ENCODE data around the gene ZNF358.
"Not testable (repeated sequence)": the region's sequence is repeated elsewhere in the genome, so short reads cannot be mapped to it uniquely, and the experiment has no call there.

Gene ZNF358

GRCh38 chr19:7533925-7534480, 18.1 kb downstream of the ZNF358 start:
- DNase-seq (ENCODE audit: extremely low read depth, insufficient read length), result peak; percentile 83
- no peaks in the 10 kb centered on the region for H3K36me3 ChIP-seq (ENCODE audit: control insufficient read depth, insufficient read depth, low read length)
- H3K4me3 ChIP-seq (replicated peaks; ENCODE audit: low read depth, low read length), result peak overlapping the region; percentile 96
- no peak for TF ChIP-seq CTCF (IDR thresholded peaks at IDR 0.05; ENCODE audit: insufficient read depth, low read length, poor library complexity, severe bottlenecking)
- no peaks in the 10 kb centered on the region for H3K27me3 ChIP-seq (replicated peaks; ENCODE audit: control insufficient read depth, insufficient read depth, low read length)

GRCh38 chr19:7534531-7535046, 18.7 kb downstream of the ZNF358 start:
- no peaks in the 10 kb centered on the region for H3K36me3 ChIP-seq (ENCODE audit: control insufficient read depth, insufficient read depth, low read length)
- H3K4me3 ChIP-seq (replicated peaks; ENCODE audit: low read depth, low read length), result peak overlapping the region; percentile 96
- TF ChIP-seq CTCF (IDR thresholded peaks at IDR 0.05; ENCODE audit: insufficient read depth, low read length, poor library complexity, severe bottlenecking), result peak; percentile 24
- DNase-seq (ENCODE audit: extremely low read depth, insufficient read length), result no peak
- no peaks in the 10 kb centered on the region for H3K27me3 ChIP-seq (replicated peaks; ENCODE audit: control insufficient read depth, insufficient read depth, low read length)

GRCh38 chr19:7535047-7535997, 19.4 kb downstream of the ZNF358 start, which contains the start of gene PNPLA6:
TSS of gene PNPLA6 (plus strand) at chr19:7535717. CDS start at chr19:7535789, 72 bp downstream.
- Histone ChIP-seq H3K4me3 (replicated peaks; ENCODE audit: low read depth, low read length) (peak within 1 kb of the TSS; percentile 96), H3K27me3 (replicated peaks; ENCODE audit: control insufficient read depth, insufficient read depth, low read length) (no peaks in the 10 kb centered on the region), H3K36me3 (ENCODE audit: control insufficient read depth, insufficient read depth, low read length) (peaks cover under 1% of the 10 kb centered on the region)
- peak; percentile 94 for DNase-seq (ENCODE audit: extremely low read depth, insufficient read length)
- no peak for TF ChIP-seq CTCF (IDR thresholded peaks at IDR 0.05; ENCODE audit: insufficient read depth, low read length, poor library complexity, severe bottlenecking)

- peaks cover 7% of the 10 kb centered on the region for H3K36me3 ChIP-seq (ENCODE audit: control insufficient read depth, insufficient read depth, low read length)
- peak overlapping the region; percentile 96 for H3K4me3 ChIP-seq (replicated peaks; ENCODE audit: low read depth, low read length)
- TF ChIP-seq CTCF (IDR thresholded peaks at IDR 0.05; ENCODE audit: insufficient read depth, low read length, poor library complexity, severe bottlenecking), result no peak
- no peaks in the 10 kb centered on the region for H3K27me3 ChIP-seq (replicated peaks; ENCODE audit: control insufficient read depth, insufficient read depth, low read length)
- no peak for DNase-seq (ENCODE audit: extremely low read depth, insufficient read length)
These were observed 20.2 kb downstream of the ZNF358 start for GRCh38 chr19:7535998-7536695.

GRCh38 chr19:7538990-7539389, 23.1 kb downstream of the ZNF358 start:
- H3K4me3 ChIP-seq (replicated peaks; ENCODE audit: low read depth, low read length); H3K27me3 ChIP-seq (replicated peaks; ENCODE audit: control insufficient read depth, insufficient read depth, low read length); DNase-seq (ENCODE audit: extremely low read depth, insufficient read length): not testable (repeated sequence)
- peaks cover 16% of the 10 kb centered on the region for H3K36me3 ChIP-seq (ENCODE audit: control insufficient read depth, insufficient read depth, low read length)

All from GM06990 (cell line).